ENCODE results near the gene MSLN.

DNA sequence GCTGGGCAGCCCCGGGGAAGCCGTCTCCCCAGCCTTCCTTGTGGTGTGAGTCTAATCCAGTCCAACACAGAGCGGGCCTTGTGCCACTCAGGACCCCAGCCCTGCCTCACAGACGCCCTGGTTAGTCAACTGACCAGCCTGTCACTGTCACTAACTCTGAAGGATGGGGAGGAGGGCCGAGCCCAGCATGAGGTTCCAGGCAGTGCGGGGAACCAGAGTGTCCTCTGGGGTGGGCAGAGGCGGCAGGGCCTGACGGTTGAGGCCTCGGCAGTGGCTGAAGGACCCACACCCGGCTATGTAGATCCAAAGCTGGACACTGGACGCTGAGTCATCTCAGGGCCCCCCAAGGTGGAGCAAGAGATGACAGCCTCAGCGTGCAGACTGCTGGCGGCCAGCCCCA is 19.0 kb downstream of the MSLN start:
- TF ChIP-seq, protein P1, sequence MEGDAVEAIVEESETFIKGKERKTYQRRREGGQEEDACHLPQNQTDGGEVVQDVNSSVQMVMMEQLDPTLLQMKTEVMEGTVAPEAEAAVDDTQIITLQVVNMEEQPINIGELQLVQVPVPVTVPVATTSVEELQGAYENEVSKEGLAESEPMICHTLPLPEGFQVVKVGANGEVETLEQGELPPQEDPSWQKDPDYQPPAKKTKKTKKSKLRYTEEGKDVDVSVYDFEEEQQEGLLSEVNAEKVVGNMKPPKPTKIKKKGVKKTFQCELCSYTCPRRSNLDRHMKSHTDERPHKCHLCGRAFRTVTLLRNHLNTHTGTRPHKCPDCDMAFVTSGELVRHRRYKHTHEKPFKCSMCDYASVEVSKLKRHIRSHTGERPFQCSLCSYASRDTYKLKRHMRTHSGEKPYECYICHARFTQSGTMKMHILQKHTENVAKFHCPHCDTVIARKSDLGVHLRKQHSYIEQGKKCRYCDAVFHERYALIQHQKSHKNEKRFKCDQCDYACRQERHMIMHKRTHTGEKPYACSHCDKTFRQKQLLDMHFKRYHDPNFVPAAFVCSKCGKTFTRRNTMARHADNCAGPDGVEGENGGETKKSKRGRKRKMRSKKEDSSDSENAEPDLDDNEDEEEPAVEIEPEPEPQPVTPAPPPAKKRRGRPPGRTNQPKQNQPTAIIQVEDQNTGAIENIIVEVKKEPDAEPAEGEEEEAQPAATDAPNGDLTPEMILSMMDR (optimal IDR thresholded peaks at IDR 0.05 in 1 of 3, IDR thresholded peaks at IDR 0.05 in 1 of 3, conservative IDR thresholded peaks at IDR 0.05 in 1 of 3; ENCODE audit: extremely low read depth in 1 of 3, insufficient read depth in 2 of 3, low read length in 3 of 3) = no peak
- no peak for TF ChIP-seq EZH2 (IDR thresholded peaks at IDR 0.05; ENCODE audit: low read length)
